SK-N-DZ (cell line): ENCODE data around the gene RTP4. TPM values are rescaled to one million over a fixed set of nuclear protein-coding genes. Genes with fewer than 3 reads are reported as not detected.

Source experiments
- DNase-seq: peaks from one replicate; pipeline ENCODE4 v3.0.0-alpha.2; 2015; ENCODE audit warnings: low spot score
- polyA plus RNA-seq, 2 experiments: library from polyadenylated mRNA; depleted of rRNA; stranded (reverse); fragments of >200 nt; gene quantifications; 2 replicates each; pipeline ENCODE4 v1.2.3, GENCODE V29; 2014

Gene RTP4, protein sequence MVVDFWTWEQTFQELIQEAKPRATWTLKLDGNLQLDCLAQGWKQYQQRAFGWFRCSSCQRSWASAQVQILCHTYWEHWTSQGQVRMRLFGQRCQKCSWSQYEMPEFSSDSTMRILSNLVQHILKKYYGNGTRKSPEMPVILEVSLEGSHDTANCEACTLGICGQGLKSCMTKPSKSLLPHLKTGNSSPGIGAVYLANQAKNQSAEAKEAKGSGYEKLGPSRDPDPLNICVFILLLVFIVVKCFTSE
- not detected in 2 replicates for polyA plus RNA-seq (2014; cell fraction: cytosol; rRNA removed)
- not detected in 2 replicates for polyA plus RNA-seq (2014; cell fraction: nucleus; rRNA removed)

DNA sequence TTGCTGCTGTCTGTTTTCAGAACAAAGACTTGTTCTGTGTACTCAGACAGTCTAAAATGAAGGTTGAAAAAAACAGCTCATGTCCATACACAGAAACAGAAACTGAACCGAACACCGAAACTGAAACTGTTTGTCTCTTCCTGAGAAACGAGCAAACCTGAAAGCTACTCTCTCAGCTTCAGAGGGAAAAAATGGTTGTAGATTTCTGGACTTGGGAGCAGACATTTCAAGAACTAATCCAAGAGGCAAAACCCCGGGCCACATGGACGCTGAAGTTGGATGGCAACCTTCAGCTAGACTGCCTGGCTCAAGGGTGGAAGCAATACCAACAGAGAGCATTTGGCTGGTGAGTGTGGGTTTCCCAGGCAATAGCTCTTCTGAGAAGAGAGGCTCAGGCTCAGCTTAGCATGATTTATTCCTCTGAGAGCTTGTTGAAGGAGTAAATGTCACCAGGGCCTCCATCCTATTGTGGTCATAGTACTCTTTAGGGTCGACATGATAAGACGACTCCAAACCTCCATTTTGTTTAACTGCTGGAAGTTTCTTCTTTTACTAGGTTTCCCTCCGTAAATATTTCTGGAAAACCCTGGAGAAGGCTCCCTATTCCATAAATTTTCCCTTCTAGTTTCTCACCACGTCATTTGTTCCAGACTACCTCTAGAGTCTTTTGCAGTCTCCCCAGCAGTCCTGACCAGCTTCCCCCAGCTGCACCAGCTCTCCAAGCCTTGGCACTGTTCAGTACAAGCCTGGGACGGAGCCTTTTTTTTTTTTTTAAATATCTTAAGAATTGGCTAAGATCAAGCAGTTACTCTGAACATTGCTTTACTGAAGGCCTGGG, at the start of gene RTP4:
Gene RTP4, plus strand, starts transcription at position 135 of the 838 bp plus-strand sequence. Its CDS starts 57 bp downstream, at position 192.
- no peak for DNase-seq

DNA sequence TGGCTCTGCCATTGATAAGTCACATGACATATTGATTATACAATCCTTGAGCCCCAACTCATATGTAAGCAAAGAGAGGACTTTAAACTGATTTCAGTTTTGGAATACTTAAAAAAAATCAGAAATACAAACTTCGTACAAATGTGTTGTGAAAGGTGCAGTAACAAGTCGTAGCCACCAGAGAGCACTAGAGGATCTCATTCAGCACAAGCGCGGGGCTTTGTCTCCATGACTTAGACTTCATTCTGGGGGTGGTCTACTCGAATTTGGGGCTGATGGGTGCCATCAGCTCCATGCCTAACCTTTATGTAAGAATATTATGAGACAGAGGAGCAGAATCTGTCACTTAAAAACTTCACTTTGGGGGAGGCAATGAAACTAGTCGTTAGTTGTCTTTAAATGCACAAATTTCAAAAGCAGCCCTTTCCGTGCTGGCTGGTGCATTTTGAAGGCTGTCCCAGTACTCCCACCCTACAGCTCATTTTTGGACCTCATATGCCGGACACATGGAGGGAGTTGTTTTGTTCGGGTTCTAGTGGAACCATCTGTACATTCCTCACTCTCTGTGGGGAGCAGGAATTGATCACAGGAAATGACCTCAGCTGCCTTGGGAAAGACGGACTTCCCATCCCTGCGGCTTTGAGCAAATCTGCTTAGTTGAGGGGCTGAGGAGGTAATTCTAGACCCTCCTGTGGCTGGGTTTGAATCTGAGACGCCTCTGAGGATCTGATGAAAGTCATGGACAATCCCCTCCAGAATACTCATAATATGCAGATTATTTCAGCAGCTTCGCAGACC, 49.2 kb upstream of the RTP4 start:
- peak; percentile 53 for DNase-seq

DNA sequence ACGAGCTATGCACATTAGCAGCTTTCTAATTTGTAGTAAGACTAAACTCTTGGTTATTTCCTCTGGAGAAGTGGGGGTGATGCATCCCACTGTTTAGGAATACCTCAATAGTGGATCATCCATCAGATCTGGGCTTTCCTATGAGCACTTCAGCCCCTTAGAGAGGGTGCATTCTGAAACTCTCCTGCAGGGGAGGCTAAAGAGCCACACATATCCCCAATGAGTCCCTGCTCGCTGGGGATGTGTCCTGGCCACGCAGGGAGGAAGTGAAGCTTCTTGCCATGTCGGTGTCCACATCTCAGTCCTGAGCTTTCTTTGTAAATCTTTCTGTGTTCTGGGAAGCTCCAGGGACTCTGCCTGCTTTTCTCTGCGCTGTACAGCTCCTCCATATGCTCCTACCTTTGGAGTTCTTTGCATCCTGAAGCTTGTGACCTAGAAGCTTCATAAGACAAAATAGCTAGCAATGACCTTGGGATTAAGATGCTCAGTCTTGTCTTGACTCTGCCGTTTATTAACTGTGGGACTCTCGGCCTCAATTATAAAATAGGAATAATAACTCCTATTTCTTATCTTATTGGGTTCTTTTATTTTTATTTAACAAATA, 48.4 kb upstream of the RTP4 start:
- DNase-seq, result peak; percentile 35

DNA sequence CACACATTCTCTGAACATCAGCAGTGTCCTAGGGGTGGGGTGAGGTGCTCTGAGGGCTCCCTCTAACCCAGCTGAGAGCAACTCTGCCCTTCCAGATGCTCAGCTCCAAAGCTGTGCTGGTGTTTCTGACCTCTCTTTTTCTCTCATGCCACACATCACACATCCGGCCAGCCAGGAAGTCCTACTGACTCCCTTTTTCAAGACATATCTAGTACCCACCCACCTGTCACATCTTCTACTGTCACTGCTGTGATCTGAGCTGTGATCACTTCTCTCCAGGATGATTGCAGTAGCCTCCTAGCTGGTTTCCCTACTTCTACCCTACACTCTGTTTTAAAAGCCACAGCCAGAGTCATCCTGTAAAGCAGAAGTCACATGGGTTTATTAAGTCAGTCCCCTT, 46.4 kb upstream of the RTP4 start:
- DNase-seq, result no peak

DNA sequence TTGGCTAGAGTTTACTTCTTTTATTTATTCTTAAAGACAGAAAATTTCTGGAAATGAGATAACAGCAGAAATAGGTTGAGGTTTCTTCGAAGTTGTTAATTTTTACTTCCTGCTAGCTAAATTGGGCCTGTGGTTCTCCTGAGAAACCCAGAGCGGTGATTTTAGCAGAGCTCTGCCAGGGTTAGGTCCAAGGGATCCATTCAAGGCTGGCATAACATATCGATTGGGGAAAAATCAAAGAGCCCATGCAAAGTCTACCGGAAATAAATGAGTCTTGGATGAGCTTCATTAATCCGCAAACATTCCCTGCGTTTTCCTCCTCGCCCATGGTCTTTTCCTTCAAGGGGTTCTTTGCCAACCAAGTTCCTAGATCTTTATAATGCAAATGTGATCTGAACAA, 45.9 kb upstream of the RTP4 start:
- DNase-seq, result no peak

- DNase-seq, result no peak
Measured at GRCh38 chr3:187323091-187323490, 45.1 kb upstream of the RTP4 start.

DNA sequence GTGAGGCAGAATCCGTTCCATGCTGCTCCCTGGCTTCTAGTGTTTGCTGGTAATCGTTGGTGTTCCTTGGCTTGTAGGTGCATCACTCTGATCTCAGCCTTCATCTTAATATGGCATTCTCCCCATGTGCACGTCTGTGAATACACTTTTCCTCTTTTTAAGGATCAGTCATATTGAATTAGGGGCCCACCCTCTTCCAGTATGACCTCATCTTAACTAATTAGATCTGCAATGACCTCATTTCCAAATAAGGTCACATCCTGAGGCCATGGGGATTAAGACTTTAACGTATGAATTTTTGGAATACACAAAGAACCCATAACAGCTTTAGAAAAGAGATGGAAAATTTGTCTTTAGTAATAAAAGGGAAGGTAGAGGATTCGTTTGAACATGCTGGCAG, 42.6 kb upstream of the RTP4 start:
- peak; percentile 22 for DNase-seq

DNA sequence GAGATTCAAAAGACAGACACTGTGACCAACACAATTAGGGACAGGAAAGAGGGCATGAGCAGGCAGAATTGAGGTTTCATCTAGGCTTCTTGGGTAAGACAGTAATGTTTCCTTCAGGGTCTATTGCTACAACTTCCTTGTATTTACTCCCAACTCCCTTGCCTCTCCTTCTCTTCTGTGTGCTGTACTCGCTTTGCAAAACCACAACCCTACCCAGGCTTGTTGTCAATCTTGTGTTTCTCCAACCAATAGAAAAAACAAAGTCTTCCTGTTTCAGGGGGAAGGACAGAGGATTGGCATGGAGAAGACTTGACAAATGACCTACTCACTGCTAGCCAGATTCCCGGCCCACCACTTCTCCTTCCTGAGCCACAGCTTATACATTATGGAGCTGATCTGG, 40.3 kb upstream of the RTP4 start:
- DNase-seq, result no peak

DNA sequence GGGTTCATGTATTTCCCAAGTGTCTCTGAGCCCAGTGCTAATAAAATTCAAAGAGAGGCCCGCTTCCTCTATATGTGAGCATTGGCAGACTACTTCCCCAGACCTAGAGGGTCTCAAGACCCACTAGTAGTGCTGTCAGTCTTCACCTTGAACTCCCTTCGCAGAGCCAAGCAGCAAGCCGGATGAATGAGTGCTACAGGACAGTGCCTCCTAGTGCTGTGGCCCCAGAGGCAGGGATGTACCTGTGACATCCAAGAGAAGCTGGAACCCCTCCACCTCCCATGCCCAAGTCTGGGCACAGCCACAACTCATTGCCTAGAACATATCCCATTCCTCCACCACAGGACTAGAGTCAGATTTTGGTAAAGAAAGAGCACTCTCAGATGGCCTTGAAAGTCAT, 39.5 kb upstream of the RTP4 start:
- DNase-seq, result no peak

DNA sequence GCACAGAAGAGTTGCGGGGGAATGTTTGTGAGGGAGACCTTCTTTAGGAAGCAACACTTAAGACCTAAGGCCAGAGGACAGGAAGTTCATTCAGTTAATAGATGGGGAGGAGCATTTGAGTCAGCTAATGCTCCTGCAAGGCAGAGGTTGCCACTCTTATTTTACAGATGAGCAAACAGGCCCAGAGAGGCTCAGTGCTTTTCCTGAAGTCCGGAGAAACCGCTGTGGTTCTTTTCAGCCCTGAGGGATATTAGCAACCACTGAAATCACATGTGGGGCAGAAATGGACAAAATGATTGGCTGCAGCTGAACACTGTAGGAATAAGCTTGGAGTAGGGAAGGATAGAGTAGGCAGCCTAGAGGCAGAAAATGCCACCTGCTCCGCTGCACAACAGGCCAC, 33.3 kb upstream of the RTP4 start:
- no peak for DNase-seq

DNA sequence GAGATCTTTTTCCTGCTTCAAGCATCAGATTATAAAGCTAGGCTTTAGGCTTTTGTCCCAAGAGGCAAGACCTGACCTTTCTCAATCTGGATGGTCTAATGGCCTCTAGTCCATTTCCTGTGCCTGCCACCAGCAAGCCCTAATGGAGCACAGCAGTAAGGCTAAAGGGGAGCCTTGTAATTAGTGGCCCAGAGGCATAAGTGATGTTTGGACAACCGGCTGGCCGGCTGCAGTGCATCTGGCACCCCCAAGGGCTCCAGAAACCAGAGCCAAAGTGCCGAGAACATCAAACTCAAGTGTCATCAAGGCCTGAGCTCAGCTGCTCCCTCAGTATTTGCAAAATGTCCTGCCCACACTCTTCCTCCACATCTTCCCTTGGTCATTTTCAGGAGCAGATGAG, 31.9 kb upstream of the RTP4 start:
- no peak for DNase-seq

DNA sequence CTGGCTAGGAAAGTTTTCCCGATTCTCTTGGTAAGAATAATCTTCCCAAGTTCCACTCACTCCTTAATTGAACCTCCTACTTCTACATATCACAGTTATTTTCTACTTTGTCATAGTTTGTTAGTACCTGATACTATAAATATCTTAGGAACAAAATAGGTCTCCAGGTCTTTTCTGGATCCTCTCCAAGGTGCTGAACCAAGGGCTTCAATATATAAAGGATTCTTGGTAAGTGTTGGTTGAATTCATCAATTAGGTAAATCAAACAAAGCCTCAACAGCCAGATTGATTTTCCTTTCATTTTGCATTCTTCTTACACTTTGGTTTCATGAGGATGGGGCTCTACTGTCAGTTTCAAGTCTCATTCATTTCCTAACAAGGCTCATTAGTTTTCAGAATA, 27.6 kb upstream of the RTP4 start:
- no peak for DNase-seq

GRCh38 chr3:187342255-187342654, 25.9 kb upstream of the RTP4 start:
- no peak for DNase-seq

GRCh38 chr3:187343670-187344069, 24.5 kb upstream of the RTP4 start:
- DNase-seq, result no peak

DNA sequence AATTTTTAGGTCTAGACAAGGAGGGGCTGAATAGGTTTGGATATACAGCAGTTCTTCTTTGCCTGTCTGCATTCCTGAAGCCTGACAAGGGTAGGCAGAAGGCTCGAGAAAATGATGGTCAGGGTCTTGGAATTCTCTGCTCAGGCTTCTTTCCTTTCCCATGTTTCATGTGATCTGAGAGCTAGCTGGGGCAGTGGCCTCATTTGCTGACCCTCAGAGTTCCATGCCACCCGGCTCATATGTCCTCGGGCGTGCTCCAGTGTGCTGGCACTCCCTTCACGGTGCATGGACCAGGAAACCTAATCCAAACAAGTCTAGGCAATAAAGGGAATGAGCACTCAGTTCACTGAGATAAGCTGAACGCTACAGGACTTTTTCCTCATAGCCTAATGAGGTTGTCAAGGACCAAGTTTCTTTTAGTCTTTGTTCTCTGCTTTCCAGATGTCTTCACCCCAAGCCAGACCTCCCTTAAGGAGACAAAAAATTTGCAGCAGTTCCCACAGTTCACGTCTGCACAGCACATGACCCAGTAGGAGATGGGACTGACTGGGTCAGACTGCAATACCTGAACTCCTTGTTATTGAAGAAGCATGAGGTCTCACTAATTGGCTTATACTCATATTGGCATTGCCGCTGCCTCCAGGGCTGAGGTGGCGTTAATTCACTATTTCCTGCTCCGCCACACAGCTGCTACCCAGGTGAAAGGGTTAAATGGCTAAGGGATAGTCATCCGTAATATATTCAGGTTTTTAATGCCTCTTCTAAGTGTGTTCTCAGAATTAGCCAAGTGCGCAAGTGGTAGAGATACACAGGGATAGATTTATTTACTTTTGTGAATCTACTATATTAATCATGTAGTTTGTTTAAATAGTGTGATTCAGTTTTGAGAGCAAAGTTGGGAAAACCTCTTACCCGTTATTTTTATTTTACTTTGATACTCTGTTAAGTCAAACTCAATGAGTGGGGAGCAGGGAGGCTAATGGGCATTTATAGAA, 15.3 kb upstream of the RTP4 start:
- no peak for DNase-seq

DNA sequence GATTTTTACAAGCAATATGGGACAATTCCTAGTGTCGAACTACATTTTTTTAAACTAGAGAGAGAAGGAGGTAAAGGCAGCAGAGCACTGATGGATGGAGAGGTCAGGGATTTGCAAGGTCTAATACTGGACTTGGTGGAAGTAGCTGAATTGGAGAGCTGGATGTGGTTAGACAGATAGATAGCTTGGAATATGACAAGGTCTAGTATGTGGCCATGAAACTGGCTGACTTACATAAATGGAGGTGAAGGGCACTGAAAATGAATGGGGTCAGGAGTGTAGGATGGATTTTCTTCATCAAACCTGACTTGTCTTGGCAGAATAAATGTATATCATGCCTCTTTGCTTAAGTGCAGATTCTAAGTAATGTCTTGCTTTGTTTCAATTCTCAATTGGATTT, 10.1 kb upstream of the RTP4 start:
- DNase-seq, result no peak

- DNase-seq, result no peak
Measured at GRCh38 chr3:187359798-187360486, 8.2 kb upstream of the RTP4 start.

DNA sequence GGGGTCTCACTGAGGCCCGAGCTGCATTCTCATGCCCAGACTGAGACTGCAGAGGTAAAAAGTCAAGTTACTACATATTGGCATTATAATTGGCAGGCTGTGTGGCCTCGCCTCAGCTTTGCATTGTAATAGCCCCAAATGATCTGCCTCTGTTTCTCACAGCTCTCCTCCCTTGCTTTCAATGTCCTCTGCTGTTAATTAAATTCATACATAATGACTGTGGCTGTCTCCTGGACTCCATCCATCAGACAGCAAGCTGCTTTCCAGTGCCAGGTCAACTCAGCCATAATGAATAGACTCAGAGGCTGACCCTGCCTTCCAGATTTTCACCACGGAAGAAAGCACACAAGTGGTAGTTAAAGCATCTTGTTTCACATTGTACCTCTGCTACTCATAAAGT, 7.6 kb upstream of the RTP4 start:
- DNase-seq, result peak; percentile 45

GRCh38 chr3:187361835-187362234, 6.3 kb upstream of the RTP4 start:
- DNase-seq, result no peak

DNA sequence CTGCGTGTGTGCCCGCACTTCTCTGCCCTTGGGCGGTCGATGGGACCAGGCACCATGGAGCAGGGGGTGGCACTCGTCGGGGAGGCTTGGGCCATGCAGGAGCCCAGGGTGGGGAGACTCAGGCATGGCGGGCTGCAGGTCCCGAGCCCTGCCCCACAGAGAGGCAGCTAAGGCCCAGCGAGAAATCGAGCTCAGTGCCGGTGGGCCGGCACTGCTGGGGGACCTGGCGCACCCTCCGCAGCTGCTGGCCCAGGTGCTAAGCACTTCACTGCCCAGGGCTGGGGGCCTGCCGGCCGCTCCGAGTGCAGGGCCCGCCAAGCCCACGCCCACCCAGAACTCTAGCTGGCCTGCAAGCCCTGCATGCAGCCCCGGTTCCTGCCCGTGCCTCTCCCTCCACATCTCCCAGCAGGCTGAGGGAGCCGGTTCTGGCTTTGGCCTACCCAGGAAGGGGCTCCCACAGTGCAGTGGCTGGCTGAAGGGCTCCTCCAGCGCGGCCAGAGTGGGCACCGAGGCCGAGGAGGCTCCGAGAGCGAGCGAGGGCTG, 553 bp upstream of the RTP4 start:
- DNase-seq, result no peak
